GM21447 (cell line): ENCODE data around the gene BSG.
A peak's percentile ranks its signal among the peaks of the same experiment; 100 is the strongest.

ENCODE experiments used
- ATAC-seq: cut with Tn5 transposase; IDR thresholded peaks from one replicate; pipeline ENCODE4 v1.9.1; 2021; ENCODE audit not compliant: unreplicated experiment

BSG gene

GRCh38 chr19:572140-572742, at the start of gene BSG:
BSG (plus strand) TSS chr19:572596; CDS start chr19:572635, 39 bp downstream.
- peak; percentile 50 for ATAC-seq

GRCh38 chr19:522726-523125, 49.7 kb upstream of the BSG start:
- ATAC-seq, result no peak

GRCh38 chr19:524062-524674, 48.2 kb upstream of the BSG start:
- ATAC-seq, result no peak

- ATAC-seq, result no peak
Measured at GRCh38 chr19:525029-525428, 47.4 kb upstream of the BSG start.

GRCh38 chr19:525857-526419, 46.5 kb upstream of the BSG start:
- ATAC-seq, result no peak

GRCh38 chr19:530134-531008, 42.0 kb upstream of the BSG start:
- ATAC-seq, result no peak

- ATAC-seq, result peak; percentile 49
Measured at GRCh38 chr19:531009-531752, 41.2 kb upstream of the BSG start.

- ATAC-seq, result peak; percentile 9
Measured at GRCh38 chr19:531753-532560, 40.4 kb upstream of the BSG start, which contains the start of gene CDC34. CDC34 (plus strand) TSS chr19:531760; CDS start chr19:531932, 172 bp downstream.

GRCh38 chr19:532561-533363, 39.6 kb upstream of the BSG start:
- no peak for ATAC-seq

GRCh38 chr19:533364-534058, 38.9 kb upstream of the BSG start:
- no peak for ATAC-seq

- ATAC-seq, result no peak
Measured at GRCh38 chr19:534088-534487, 38.3 kb upstream of the BSG start.

- ATAC-seq, result no peak
Measured at GRCh38 chr19:535017-535835, 37.2 kb upstream of the BSG start.

GRCh38 chr19:536031-536880, 36.1 kb upstream of the BSG start:
- no peak for ATAC-seq

GRCh38 chr19:536881-537404, 35.5 kb upstream of the BSG start:
- no peak for ATAC-seq

- ATAC-seq, result no peak
Measured at GRCh38 chr19:538641-539428, 33.6 kb upstream of the BSG start.
